Testis (tissue), 2 donors: ENCODE data around the gene ZBTB40.

ENCODE experiments used
- CTCF ChIP-seq, 3 experiments: fragments of 450-650 bp in 2 of 3; fragments of 200-600 bp in 1 of 3; sonication (generic) in 1 of 3; IDR thresholded peaks; one replicate each; pipeline ENCODE4 v1.5.1; 2016 to 2019; ENCODE audit warnings: antibody characterized with exemption in 3 of 3, mild to moderate bottlenecking in 2 of 3, moderate library complexity in 1 of 3
- POLR2A ChIP-seq: fragments of 450-650 bp; IDR thresholded peaks from one replicate; pipeline ENCODE4 v1.6.1; 2017; ENCODE audit warnings: antibody characterized with exemption, mild to moderate bottlenecking, moderate library complexity

GRCh38 chr1:22416555-22417454 lies 34.8 kb upstream of the ZBTB40 start:
- TF ChIP-seq CTCF (IDR thresholded peaks at IDR 0.05) = peak; percentile 67 to 87 (median 85)
- no peak for TF ChIP-seq POLR2A
